LNCaP clone FGC (cell line): ENCODE results near the gene KRT8.

ENCODE experiments used
- DNase-seq: peaks from one replicate; pipeline ENCODE4 v3.0.0-alpha.2; 2011; ENCODE audit warnings: low read depth
- H3K4me3 ChIP-seq: 2 replicates; pipeline ENCODE4 v1.5.1; 2011; ENCODE audit warnings: mild to moderate bottlenecking, low read depth, low read length, control low read depth
- CTCF ChIP-seq: IDR thresholded peaks from 2 replicates; pipeline ENCODE4 v1.5.1; 2012; ENCODE audit warnings: mild to moderate bottlenecking; ENCODE audit not compliant: control insufficient read depth, insufficient read depth; ENCODE audit errors: extremely low read depth

Gene KRT8

GRCh38 chr12:52917800-52918199, 12.9 kb upstream of the KRT8 start:
- no peak for DNase-seq
- H3K4me3 ChIP-seq, result no peak overlapping the region
- TF ChIP-seq CTCF, result no peak

GRCh38 chr12:52916216-52916615, 11.3 kb upstream of the KRT8 start:
- H3K4me3 ChIP-seq, result no peak overlapping the region
- DNase-seq, result no peak
- no peak for TF ChIP-seq CTCF

GRCh38 chr12:52915637-52916036, 10.8 kb upstream of the KRT8 start:
- no peak overlapping the region for H3K4me3 ChIP-seq
- peak; percentile 64 for DNase-seq
- no peak for TF ChIP-seq CTCF

- H3K4me3 ChIP-seq, result no peak overlapping the region
- no peak for TF ChIP-seq CTCF
- no peak for DNase-seq
Measured at GRCh38 chr12:52914576-52915121, 9.8 kb upstream of the KRT8 start.

- no peak for DNase-seq
- TF ChIP-seq CTCF, result no peak
- no peak overlapping the region for H3K4me3 ChIP-seq
Measured at GRCh38 chr12:52913431-52913821, 8.6 kb upstream of the KRT8 start.

- DNase-seq, result no peak
- no peak for TF ChIP-seq CTCF
- no peak overlapping the region for H3K4me3 ChIP-seq
Measured at GRCh38 chr12:52912711-52913430, 8.0 kb upstream of the KRT8 start.
